HG03095 (cell line): Measurements from ENCODE around the gene TRIM5.
"Not testable (repeated sequence)": the region's sequence is repeated elsewhere in the genome, so short reads cannot be mapped to it uniquely, and the experiment has no call there.

Experiments
- ATAC-seq: cut with Tn5 transposase; IDR thresholded peaks from one replicate; pipeline ENCODE4 v1.9.1; 2021; ENCODE audit warnings: moderate library complexity; ENCODE audit not compliant: unreplicated experiment

The TRIM5 gene

GRCh38 chr11:5684646-5685362 lies at the start of gene TRIM5:
TRIM5 (minus strand) TSS chr11:5685074; CDS start chr11:5680177, 4,897 bp downstream.
- peak; percentile 73 for ATAC-seq

GRCh38 chr11:5727691-5728090 lies 42.8 kb upstream of the TRIM5 start:
- ATAC-seq = no peak

- ATAC-seq = no peak
These were observed 41.5 kb upstream of the TRIM5 start for GRCh38 chr11:5726351-5726750.

GRCh38 chr11:5722622-5723021 lies 37.7 kb upstream of the TRIM5 start:
- ATAC-seq = no peak

- no peak for ATAC-seq
These were observed 35.0 kb upstream of the TRIM5 start for GRCh38 chr11:5719703-5720495.

- not testable (repeated sequence) for ATAC-seq
These were observed 31.6 kb upstream of the TRIM5 start for GRCh38 chr11:5716518-5716917.

- no peak for ATAC-seq
These were observed 28.8 kb upstream of the TRIM5 start for GRCh38 chr11:5713695-5714094.

GRCh38 chr11:5712507-5712906 lies 27.6 kb upstream of the TRIM5 start:
- ATAC-seq = no peak

GRCh38 chr11:5705688-5706087 lies 20.8 kb upstream of the TRIM5 start:
- ATAC-seq = no peak

- ATAC-seq = no peak
These were observed 19.1 kb upstream of the TRIM5 start for GRCh38 chr11:5703741-5704536.

- no peak for ATAC-seq
These were observed 16.2 kb upstream of the TRIM5 start for GRCh38 chr11:5701055-5701577.

- ATAC-seq = no peak
These were observed 15.7 kb upstream of the TRIM5 start for GRCh38 chr11:5700421-5701054.

- no peak for ATAC-seq
These were observed 13.4 kb upstream of the TRIM5 start for GRCh38 chr11:5698281-5698680.

- ATAC-seq = no peak
These were observed 11.3 kb upstream of the TRIM5 start for GRCh38 chr11:5696210-5696609.

GRCh38 chr11:5695580-5695979 lies 10.7 kb upstream of the TRIM5 start:
- no peak for ATAC-seq

GRCh38 chr11:5694642-5695041 lies 9.8 kb upstream of the TRIM5 start:
- ATAC-seq = no peak

GRCh38 chr11:5691964-5692361 lies 7.1 kb upstream of the TRIM5 start:
- ATAC-seq = no peak

- ATAC-seq = not testable (repeated sequence)
These were observed 6.5 kb upstream of the TRIM5 start for GRCh38 chr11:5691238-5691963.

- no peak for ATAC-seq
These were observed 5.9 kb upstream of the TRIM5 start for GRCh38 chr11:5690736-5691135.

GRCh38 chr11:5690216-5690615 lies 5.3 kb upstream of the TRIM5 start:
- ATAC-seq = no peak
